B cell (primary cell): ENCODE data around the gene PRKAR2A. TPM values are rescaled to one million over a fixed set of nuclear protein-coding genes. Genes with fewer than 3 reads are reported as not detected.

Experiments
- ATAC-seq: fragments of 200-7000 bp; cut with Tn5 transposase; one replicate; pipeline ENCODE4 v1.10.0; 2021; ENCODE audit warnings: low read depth, mild to moderate bottlenecking, moderate number of reproducible peaks, moderate library complexity
- CTCF ChIA-PET: fragments of 350-600 bp; sonication (Branson Sonifier 250); formaldehyde crosslinking; loops from one replicate; lab custom pipeline; 2021; ENCODE audit warnings: antibody characterized with exemption, inconsistent platforms; lab: Charles Lee
- POLR2A ChIA-PET: fragments of 350-600 bp; sonication (Branson Sonifier 250); formaldehyde crosslinking; loops from one replicate; lab custom pipeline; 2021; ENCODE audit warnings: antibody characterized with exemption; lab: Charles Lee
- DNase-seq: peaks from one replicate; pipeline ENCODE4 v3.0.0; 2013
- H2AFZ ChIP-seq: 2 replicates; pipeline ENCODE4 v1.6.1; 2012; ENCODE audit warnings: mild to moderate bottlenecking, low read depth, low read length; ENCODE audit not compliant: insufficient read depth, poor library complexity, severe bottlenecking
- H3K27ac ChIP-seq, 2 donors: 1 replicate in 1 of 2; 2 replicates in 1 of 2; pipeline ENCODE4 v1.5.1; 2012 to 2013; ENCODE audit warnings: low read length in 2 of 2, mild to moderate bottlenecking in 2 of 2, moderate library complexity in 1 of 2
- H3K27me3 ChIP-seq, 4 experiments: fragments of 200-600 bp in 1 of 4; sonication (generic) in 1 of 4; replicated peaks in 1 of 4; 1 replicate in 2 of 4; 2 replicates in 2 of 4; pipeline versions ENCODE4 v1.6.1 to v1.7.0; 2013 to 2016; ENCODE audit warnings: low read length in 3 of 4, mild to moderate bottlenecking in 2 of 4, mixed read lengths in 1 of 4, moderate library complexity in 1 of 4; ENCODE audit not compliant: insufficient read depth in 4 of 4, control insufficient read depth in 3 of 4; ENCODE audit errors: control extremely low read depth in 1 of 4
- H3K36me3 ChIP-seq, 2 experiments: replicated peaks in 1 of 2; 1 replicate in 1 of 2; 2 replicates in 1 of 2; pipeline versions ENCODE4 v1.6.1 to v1.7.1; 2013; ENCODE audit warnings: low read length in 1 of 2; ENCODE audit not compliant: insufficient read depth in 2 of 2, control insufficient read depth in 1 of 2; ENCODE audit errors: control extremely low read depth in 1 of 2, extremely low read depth in 1 of 2
- H3K4me1 ChIP-seq, 2 donors: fragments of 200-600 bp in 1 of 2; sonication (generic) in 1 of 2; 1 replicate in 1 of 2; 2 replicates in 1 of 2; pipeline versions ENCODE4 v1.5.1 to v1.6.1; 2013 to 2017; ENCODE audit warnings: low read length in 2 of 2; ENCODE audit not compliant: control insufficient read depth in 2 of 2, insufficient read depth in 2 of 2
- H3K4me2 ChIP-seq: replicated peaks from 2 replicates; pipeline ENCODE3; 2012; ENCODE audit warnings: mild to moderate bottlenecking, low read depth, low read length; ENCODE audit not compliant: poor library complexity, severe bottlenecking
- H3K4me3 ChIP-seq, 5 experiments: fragments of 200-600 bp in 1 of 5; sonication (generic) in 1 of 5; 1 replicate in 3 of 5; 2 replicates in 2 of 5; pipeline versions ENCODE4 v1.5.1 to v1.7.0; 2011 to 2016; ENCODE audit warnings: low read length in 4 of 5, mild to moderate bottlenecking in 4 of 5, low read depth in 2 of 5, control low read depth in 1 of 5, moderate library complexity in 1 of 5; ENCODE audit not compliant: insufficient read depth in 1 of 5; ENCODE audit errors: control extremely low read depth in 1 of 5, extremely low read depth in 1 of 5
- H3K79me2 ChIP-seq: fragments of 200-600 bp; sonication (generic); one replicate; pipeline ENCODE4 v1.6.0; 2016; ENCODE audit warnings: low read length; ENCODE audit not compliant: control insufficient read depth, insufficient read depth
- H3K9ac ChIP-seq: fragments of 200-600 bp; sonication (generic); 2 replicates; pipeline ENCODE4 v1.6.1; 2017; ENCODE audit warnings: mild to moderate bottlenecking, low read length, moderate library complexity
- H3K9me3 ChIP-seq, 3 donors: one replicate each; pipeline versions ENCODE4 v1.6.1 to v1.7.1; 2013; ENCODE audit warnings: low read length in 2 of 3; ENCODE audit not compliant: control insufficient read depth in 2 of 3, insufficient read depth in 1 of 3; ENCODE audit errors: control extremely low read depth in 1 of 3
- H4K20me1 ChIP-seq: 2 replicates; pipeline ENCODE4 v1.6.0; 2012; ENCODE audit warnings: mild to moderate bottlenecking, low read length; ENCODE audit not compliant: insufficient read depth, control insufficient read depth, poor library complexity, severe bottlenecking
- H3K27ac Mint-ChIP-seq: one replicate; pipeline ENCODE4 v1.8.0; 2021; ENCODE audit warnings: mixed read lengths
- H3K27me3 Mint-ChIP-seq: one replicate; pipeline ENCODE4 v1.8.0; 2021; ENCODE audit warnings: mixed read lengths
- H3K4me1 Mint-ChIP-seq: one replicate; pipeline ENCODE4 v1.8.0; 2021; ENCODE audit warnings: mixed read lengths
- H3K4me3 Mint-ChIP-seq: one replicate; pipeline ENCODE4 v1.8.0; 2021; ENCODE audit warnings: mixed read lengths
- H3K9me3 Mint-ChIP-seq: one replicate; pipeline ENCODE4 v1.8.0; 2022; ENCODE audit warnings: mixed read lengths; ENCODE audit not compliant: insufficient read depth
- CTCF ChIP-seq: fragments of 200-600 bp; IDR thresholded peaks from one replicate; pipeline ENCODE4 v1.8.0; 2022; ENCODE audit warnings: antibody characterized with exemption, mild to moderate bottlenecking
- EZH2 ChIP-seq: IDR thresholded peaks from 2 replicates; pipeline ENCODE4 v1.6.1; 2012; ENCODE audit warnings: borderline replicate concordance, low read depth, mild to moderate bottlenecking, moderate library complexity, low read length; ENCODE audit not compliant: insufficient read depth, poor library complexity, severe bottlenecking
- WGBS: methylation state at CpG from one replicate; pipeline ENCODE4 v1.1.5; 2013; ENCODE audit warnings: missing lambda C conversion rate; ENCODE audit not compliant: insufficient coverage; 5-methylcytosine and 5-hydroxymethylcytosine counted together
- intact Hi-C: fragments of 100-400 bp; cut with micrococcal nuclease; formaldehyde crosslinking; loops from one replicate; pipeline ENCODE4 v1.10.0; 2022
- polyA plus RNA-seq: library from polyadenylated mRNA; depleted of rRNA; stranded (reverse); fragments of >200 nt; gene quantifications from 2 replicates; pipeline ENCODE4 v1.2.3, GENCODE V29; 2012
- total RNA-seq, 2 donors: library from RNA; stranded (reverse); fragments of 120-200 nt in 1 of 2; gene quantifications; 1 replicate in 1 of 2; 2 replicates in 1 of 2; pipeline versions ENCODE4 v1.2.3 to v1.2.4, GENCODE V29; 2013 to 2022

The PRKAR2A gene
- total and polyA plus RNA-seq, 2 donors (not counting 1 experiment from before 2014, with no cell fraction given), result 4.3 to 25.0 TPM

- no peak for ATAC-seq
- H3K79me2 ChIP-seq, result no peaks in the 10 kb centered on the region
- POLR2A ChIA-PET, result no interaction called here
- no peaks in the 10 kb centered on the region for H3K9me3 ChIP-seq
- Mint-ChIP-seq H3K27ac (no peak overlapping the region), H3K4me3 (no peak overlapping the region), H3K27me3 (no peaks in the 10 kb centered on the region), H3K4me1 (no peaks in the 10 kb centered on the region), H3K9me3 (no peaks in the 10 kb centered on the region)
- no peak overlapping the region for H3K27ac ChIP-seq
- TF ChIP-seq EZH2 (no peak), CTCF (no peak)
- no peaks in the 10 kb centered on the region for H3K4me1 ChIP-seq
- no peak for DNase-seq
- CTCF ChIA-PET, result no interaction called here
- peaks cover under 1 to 16% of the 10 kb centered on the region in 2 experiments for H3K36me3 ChIP-seq
- no peak overlapping the region for H3K4me3 ChIP-seq
- intact Hi-C loops, result no loop called here
- 86% methylated on average over 2 of the region's 4 CpGs for WGBS
- no peak overlapping the region for H3K9ac ChIP-seq
- H4K20me1 ChIP-seq, result no peaks in the 10 kb centered on the region
- no peak overlapping the region for H2AFZ ChIP-seq
- no peaks in the 10 kb centered on the region for H3K27me3 ChIP-seq
- no peak overlapping the region for H3K4me2 ChIP-seq
Measured at GRCh38 chr3:48776854-48777253, 70.8 kb downstream of the PRKAR2A start.

- ChIA-PET POLR2A (no interaction called here), CTCF (interaction anchor here (1.3 kb wide), 1 partner anchor 30 kb away, joined by 3 read pairs; no protein-coding TSS in a partner anchor)
- TF ChIP-seq EZH2 (no peak), CTCF (no peak)
- WGBS, result 80% methylated on average over 3 of the region's 4 CpGs
- Histone ChIP-seq H3K4me3 (no peak overlapping the region), H3K79me2 (no peaks in the 10 kb centered on the region), H2AFZ (no peak overlapping the region), H3K36me3 (peaks cover 3 to 15% of the 10 kb centered on the region in 2 experiments), H3K27me3 (no peaks in the 10 kb centered on the region), H3K4me2 (no peak overlapping the region), H3K27ac (no peak overlapping the region), H3K4me1 (no peaks in the 10 kb centered on the region), H4K20me1 (no peaks in the 10 kb centered on the region), H3K9ac (no peak overlapping the region), H3K9me3 (no peaks in the 10 kb centered on the region)
- Mint-ChIP-seq H3K27ac (no peak overlapping the region), H3K4me1 (no peaks in the 10 kb centered on the region), H3K9me3 (no peaks in the 10 kb centered on the region), H3K27me3 (no peaks in the 10 kb centered on the region), H3K4me3 (no peak overlapping the region)
- DNase-seq (no peak), ATAC-seq (no peak)
- intact Hi-C loops, result no loop called here
Measured at GRCh38 chr3:48770192-48770502, 77.5 kb downstream of the PRKAR2A start.
